Stomach (tissue), 4 donors: ENCODE data around the gene CUL4A.

Experiments
- CTCF ChIP-seq, 7 experiments: fragments of 450-650 bp in 4 of 7; fragments of 200-600 bp in 3 of 7; sonication (generic) in 3 of 7; IDR thresholded peaks; one replicate each; pipeline ENCODE4 v1.5.1; 2016 to 2019; ENCODE audit warnings: antibody characterized with exemption in 7 of 7, control low read depth in 2 of 7, mild to moderate bottlenecking in 1 of 7
- EP300 ChIP-seq: sonication (generic); formaldehyde crosslinking; IDR thresholded peaks from one replicate; pipeline ENCODE4 v1.6.1; 2017; ENCODE audit warnings: antibody characterized with exemption

DNA sequence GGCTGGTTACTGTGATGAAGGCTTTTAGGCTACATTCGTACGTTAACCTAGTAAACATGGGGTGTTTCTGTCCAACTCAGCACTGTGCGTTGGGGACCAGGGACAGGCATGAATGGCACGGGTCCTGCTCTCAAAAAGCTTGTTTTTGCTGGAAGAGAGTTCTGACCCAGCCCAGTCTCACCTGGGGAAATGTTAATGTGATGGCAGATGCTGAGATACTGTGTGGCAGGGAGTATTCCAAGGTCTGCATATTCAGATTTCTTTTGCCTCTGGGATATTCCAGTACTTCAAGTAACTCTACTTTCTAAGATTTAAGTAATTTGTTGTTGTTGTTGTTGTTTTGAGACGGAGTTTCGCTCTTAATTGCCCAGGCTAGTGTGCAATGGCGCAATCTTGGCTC lies 13.7 kb downstream of the CUL4A start:
- TF ChIP-seq CTCF (IDR thresholded peaks at IDR 0.05) (no peak), EP300 (no peak)
